Loucy (cell line): ENCODE measurements around the gene CIRBP.

Experiments
- CTCF ChIP-seq: fragments of 200-600 bp; sonication (generic); conservative IDR thresholded peaks from 2 replicates; pipeline ENCODE4 v1.5.1; 2014; ENCODE audit warnings: mild to moderate bottlenecking, antibody characterized with exemption, low read length
- EZH2phosphoT487 ChIP-seq: fragments of 200-600 bp; IDR thresholded peaks from 2 replicates; pipeline ENCODE4 v1.6.1; 2018; ENCODE audit warnings: antibody characterized with exemption, mild to moderate bottlenecking, moderate library complexity, borderline replicate concordance

GRCh38 chr19:1226227-1226518, 43.0 kb upstream of the CIRBP start:
- TF ChIP-seq CTCF, result no peak
- no peak for TF ChIP-seq EZH2phosphoT487
